Activated CD8-positive, alpha-beta T cell treated with anti-CD3 and anti-CD28 coated beads, Interleukin-2, amount 10 ng/mL, durations not matched to agents 7 days and 5 days (primary cell): ENCODE measurements around the gene HSDL2. TPM values are rescaled to one million over a fixed set of nuclear protein-coding genes. Genes with fewer than 3 reads are reported as not detected.

Experiments used
- total RNA-seq, 2 experiments: library from RNA; stranded (reverse); gene quantifications; one replicate each; pipeline ENCODE4 v1.2.3, GENCODE V29; 2021

Gene HSDL2
- total RNA-seq, 2 experiments from 2014 or later = 28.9 to 29.8 TPM

Other genes with a start within 250 kb of the HSDL2 start
- gene SUSD1, start 204.8 kb upstream of the HSDL2 start, total RNA-seq = 10 to 100 TPM; 15.2 to 17.9 TPM
- gene PTBP3, start 46.5 kb upstream of the HSDL2 start, total RNA-seq = 100 to 1,000 TPM; 156 to 176 TPM
- gene KIAA1958, start 106.7 kb downstream of the HSDL2 start, total RNA-seq = 10 to 100 TPM; 11.1 to 11.5 TPM